GM10847 (cell line): ENCODE data around the gene RAB23.

Source experiments
- POLR2A ChIP-seq: IDR thresholded peaks from 2 replicates; pipeline ENCODE4 v1.6.1; 2011; ENCODE audit not compliant: insufficient read length; ENCODE audit errors: extremely low read depth

The RAB23 gene

DNA sequence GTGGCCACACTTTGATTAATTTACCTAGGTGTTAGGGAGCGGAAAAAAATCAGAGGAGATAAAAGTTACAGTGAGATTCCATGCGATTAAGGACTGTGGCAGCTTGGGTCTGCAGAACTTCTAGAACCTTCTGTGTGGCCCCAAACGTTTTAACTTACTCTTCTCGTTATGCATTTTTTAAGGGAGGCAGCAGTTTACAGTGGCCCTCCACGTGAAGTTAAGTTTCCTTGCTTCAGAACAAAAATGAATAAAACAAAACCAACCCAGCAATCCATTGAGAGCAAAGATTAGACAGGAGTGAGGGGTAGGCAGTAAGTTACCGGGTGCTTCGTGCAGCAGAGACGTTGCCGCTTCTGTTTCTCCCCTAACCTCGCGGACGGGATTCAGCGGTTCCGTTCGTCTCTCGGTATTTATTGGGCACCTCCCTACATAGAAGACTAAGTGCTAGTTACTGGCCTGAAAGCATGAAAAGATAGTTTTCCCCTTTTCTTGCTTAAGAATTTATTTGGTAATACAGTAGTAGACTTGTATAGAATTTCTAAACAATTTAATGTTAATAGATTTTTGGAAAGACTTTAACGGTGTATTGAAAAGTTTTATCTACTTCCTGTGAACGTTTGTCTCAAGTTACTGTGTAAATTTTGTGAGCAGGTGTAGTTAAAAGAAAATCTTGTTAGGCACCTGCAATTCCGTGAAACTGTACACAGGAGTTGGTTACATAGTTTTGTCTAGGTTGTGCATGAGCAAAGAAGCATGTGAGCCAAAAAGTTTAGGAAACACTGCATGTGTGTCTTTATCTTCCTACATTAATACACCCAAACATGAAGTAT lies 48.8 kb downstream of the RAB23 start:
- no peak for TF ChIP-seq POLR2A

DNA sequence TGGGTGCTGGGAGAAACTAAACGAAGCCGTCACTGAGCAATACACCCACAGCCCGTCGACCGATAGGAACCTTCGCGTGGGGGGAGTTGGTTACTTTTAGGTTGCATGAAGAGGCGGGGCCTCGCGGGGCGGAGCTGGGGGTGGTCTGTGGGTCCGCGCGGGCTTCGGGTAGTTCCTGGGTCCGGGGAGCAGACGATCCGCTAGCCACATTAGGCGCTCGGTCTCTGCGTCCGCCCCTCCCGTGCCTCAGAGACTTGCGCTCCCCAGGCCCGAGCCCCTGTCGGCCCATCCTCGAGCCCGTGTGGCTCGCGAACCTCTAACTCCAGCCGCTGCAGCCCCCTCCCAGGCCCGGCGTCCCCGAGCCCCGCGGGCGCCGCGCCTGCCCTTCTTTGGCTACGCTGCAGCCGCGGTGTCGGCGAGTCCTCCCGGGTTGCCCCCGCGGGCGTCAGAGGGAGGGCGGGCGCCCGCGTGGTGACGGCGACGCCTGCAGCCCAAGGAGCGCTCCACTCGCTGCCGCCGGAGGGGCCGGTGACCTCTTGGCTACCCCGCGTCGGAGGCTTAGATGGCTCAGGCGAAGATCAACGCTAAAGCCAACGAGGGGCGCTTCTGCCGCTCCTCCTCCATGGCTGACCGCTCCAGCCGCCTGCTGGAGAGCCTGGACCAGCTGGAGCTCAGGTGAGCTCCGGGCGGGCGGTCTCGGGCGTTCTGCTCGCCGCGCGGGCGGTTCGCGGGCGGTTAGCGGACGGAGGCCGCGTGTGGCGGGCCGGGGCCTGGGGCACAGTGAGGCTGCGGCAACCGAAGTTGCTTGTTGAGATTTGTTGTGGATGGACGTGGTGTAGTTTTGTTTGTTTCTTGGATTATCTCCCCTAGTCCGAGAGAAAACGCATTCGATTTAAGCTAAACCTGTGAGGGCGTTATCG lies 49.7 kb downstream of the RAB23 start, which contains the start of gene BAG2:
Gene BAG2, plus strand, starts transcription at position 191 of the 920 bp plus-strand sequence. Its CDS starts 372 bp downstream, at position 563.
- peak; percentile 91 for TF ChIP-seq POLR2A

DNA sequence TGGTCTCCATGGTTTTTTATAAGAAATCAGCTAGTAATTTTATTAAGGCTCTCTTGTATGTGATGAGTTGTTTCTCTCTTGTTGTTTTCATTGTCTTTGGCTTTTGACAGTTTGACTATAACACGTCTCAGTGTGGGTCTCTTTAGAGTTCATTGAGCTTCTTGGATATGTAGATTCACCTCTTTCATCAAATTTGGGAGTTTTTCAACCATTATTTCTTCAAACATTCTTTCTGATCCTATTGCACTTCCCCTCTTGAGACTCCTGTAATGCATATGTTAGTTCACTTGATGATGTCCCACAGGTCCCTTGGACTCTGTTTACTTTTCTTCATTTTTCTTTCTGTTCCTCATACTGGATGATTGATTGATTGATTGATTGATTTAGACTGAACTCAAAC lies 57.0 kb downstream of the RAB23 start:
- TF ChIP-seq POLR2A: no peak

GRCh38 chr6:57163956-57164355 lies 58.2 kb downstream of the RAB23 start:
- TF ChIP-seq POLR2A: no peak

GRCh38 chr6:57162516-57162915 lies 59.6 kb downstream of the RAB23 start:
- no peak for TF ChIP-seq POLR2A

GRCh38 chr6:57162028-57162427 lies 60.1 kb downstream of the RAB23 start:
- TF ChIP-seq POLR2A: no peak

GRCh38 chr6:57159127-57159526 lies 63.0 kb downstream of the RAB23 start:
- no peak for TF ChIP-seq POLR2A

DNA sequence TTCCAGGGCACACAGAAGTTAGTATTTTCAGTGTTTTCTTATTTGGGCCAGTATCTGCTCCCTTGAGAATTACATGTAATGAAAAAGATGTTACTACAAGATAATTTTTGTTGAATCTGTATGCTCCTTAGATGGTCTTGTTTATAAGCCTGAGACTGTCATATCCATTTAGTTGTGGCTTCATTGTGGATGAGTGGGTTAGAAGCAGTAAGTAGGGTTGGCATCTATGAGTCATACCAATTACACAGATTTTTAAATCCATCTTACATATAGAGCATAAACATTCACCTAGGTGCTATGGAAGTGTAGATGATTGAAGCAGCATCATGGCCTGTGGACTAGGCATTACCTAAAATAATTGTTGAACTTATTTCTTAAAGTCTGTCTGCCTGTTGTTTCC lies 63.4 kb downstream of the RAB23 start:
- TF ChIP-seq POLR2A: no peak

DNA sequence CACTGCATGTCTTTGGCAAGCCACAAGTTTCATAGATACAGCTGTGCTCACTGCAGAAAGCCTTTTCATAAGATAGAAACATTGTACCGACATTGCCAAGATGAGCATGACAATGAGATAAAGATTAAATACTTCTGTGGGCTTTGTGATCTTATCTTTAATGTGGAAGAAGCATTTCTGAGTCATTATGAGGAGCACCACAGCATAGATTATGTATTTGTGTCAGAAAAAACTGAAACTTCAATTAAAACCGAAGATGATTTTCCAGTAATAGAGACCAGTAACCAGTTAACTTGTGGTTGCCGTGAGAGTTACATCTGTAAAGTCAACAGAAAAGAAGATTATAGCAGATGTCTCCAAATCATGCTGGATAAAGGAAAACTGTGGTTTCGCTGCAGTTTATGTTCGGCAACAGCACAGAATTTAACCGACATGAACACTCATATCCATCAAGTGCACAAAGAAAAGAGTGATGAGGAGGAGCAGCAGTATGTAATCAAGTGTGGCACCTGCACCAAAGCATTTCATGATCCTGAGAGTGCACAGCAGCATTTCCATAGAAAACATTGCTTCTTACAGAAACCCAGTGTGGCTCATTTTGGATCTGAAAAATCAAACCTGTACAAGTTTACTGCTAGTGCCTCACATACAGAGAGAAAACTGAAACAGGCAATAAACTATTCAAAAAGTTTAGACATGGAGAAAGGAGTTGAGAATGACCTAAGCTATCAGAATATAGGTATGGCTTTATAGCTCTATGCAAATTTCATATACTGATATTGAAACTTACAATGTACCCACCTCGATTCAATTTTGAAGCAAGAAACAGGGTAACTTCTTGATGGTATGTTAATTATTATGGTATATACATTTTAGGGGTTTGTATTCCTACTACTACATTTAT lies 73.9 kb downstream of the RAB23 start:
- TF ChIP-seq POLR2A: no peak

DNA sequence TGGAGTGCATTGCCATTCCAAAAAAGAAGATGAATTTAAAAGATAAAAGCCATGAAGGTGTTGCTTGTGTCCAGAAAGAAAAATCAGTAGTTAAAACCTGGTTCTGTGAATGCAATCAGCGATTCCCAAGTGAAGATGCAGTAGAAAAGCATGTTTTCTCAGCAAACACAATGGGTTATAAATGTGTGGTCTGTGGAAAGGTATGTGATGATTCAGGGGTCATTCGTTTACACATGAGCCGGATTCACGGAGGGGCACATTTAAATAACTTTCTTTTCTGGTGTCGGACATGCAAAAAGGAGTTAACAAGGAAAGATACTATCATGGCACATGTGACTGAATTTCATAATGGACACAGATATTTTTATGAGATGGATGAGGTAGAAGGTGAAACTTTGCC lies 74.7 kb downstream of the RAB23 start:
- no peak for TF ChIP-seq POLR2A

- no peak for TF ChIP-seq POLR2A
Measured at GRCh38 chr6:57143690-57144089, 78.4 kb downstream of the RAB23 start.

GRCh38 chr6:57142178-57142525 lies 80.0 kb downstream of the RAB23 start:
- no peak for TF ChIP-seq POLR2A

GRCh38 chr6:57141451-57142177 lies 80.5 kb downstream of the RAB23 start:
- TF ChIP-seq POLR2A: no peak

- no peak for TF ChIP-seq POLR2A
Measured at GRCh38 chr6:57138026-57138425, 84.1 kb downstream of the RAB23 start.
